GM21529 (cell line): ENCODE results near the gene ISCA2.

Experiments
- ATAC-seq: cut with Tn5 transposase; IDR thresholded peaks from one replicate; pipeline ENCODE4 v1.9.1; 2021; ENCODE audit not compliant: unreplicated experiment

Gene ISCA2

GRCh38 chr14:74507840-74508239 lies 14.3 kb downstream of the ISCA2 start:
- no peak for ATAC-seq

- no peak for ATAC-seq
These were observed 14.7 kb downstream of the ISCA2 start for GRCh38 chr14:74508292-74508731.

GRCh38 chr14:74508844-74509428 lies 15.4 kb downstream of the ISCA2 start:
- ATAC-seq, result no peak

GRCh38 chr14:74509587-74510222 lies 16.1 kb downstream of the ISCA2 start:
- ATAC-seq, result no peak

- ATAC-seq, result no peak
These were observed 16.8 kb downstream of the ISCA2 start for GRCh38 chr14:74510223-74510931.

GRCh38 chr14:74510959-74511409 lies 17.4 kb downstream of the ISCA2 start:
- no peak for ATAC-seq

- ATAC-seq, result no peak
These were observed 18.6 kb downstream of the ISCA2 start for GRCh38 chr14:74511966-74512830.

GRCh38 chr14:74514471-74514941 lies 20.9 kb downstream of the ISCA2 start:
- ATAC-seq, result no peak

- no peak for ATAC-seq
These were observed 22.4 kb downstream of the ISCA2 start for GRCh38 chr14:74515891-74516412.

GRCh38 chr14:74516451-74517160 lies 23.0 kb downstream of the ISCA2 start:
- ATAC-seq, result no peak

- no peak for ATAC-seq
These were observed 24.2 kb downstream of the ISCA2 start for GRCh38 chr14:74517731-74518130.

GRCh38 chr14:74518221-74518620 lies 24.7 kb downstream of the ISCA2 start:
- no peak for ATAC-seq

- no peak for ATAC-seq
These were observed 25.9 kb downstream of the ISCA2 start for GRCh38 chr14:74519316-74520074.

- ATAC-seq, result no peak
These were observed 28.2 kb downstream of the ISCA2 start for GRCh38 chr14:74521756-74522155.

- ATAC-seq, result no peak
These were observed 29.2 kb downstream of the ISCA2 start for GRCh38 chr14:74522740-74523139.

GRCh38 chr14:74524076-74524811 lies 30.7 kb downstream of the ISCA2 start:
- ATAC-seq, result no peak

GRCh38 chr14:74524812-74525135 lies 31.2 kb downstream of the ISCA2 start:
- ATAC-seq, result no peak

- no peak for ATAC-seq
These were observed 31.8 kb downstream of the ISCA2 start for GRCh38 chr14:74525361-74525851.
